K562 (cell line): ENCODE measurements around the gene ALK.

Source experiments
- HNRNPUL1 ChIP-seq: fragments of 200-400 bp; formaldehyde crosslinking; IDR thresholded peaks from 2 replicates; pipeline ENCODE4 v1.6.1; 2017; ENCODE audit warnings: low read length
- JUN ChIP-seq, 2 experiments: sonication (generic) in 1 of 2; formaldehyde crosslinking in 1 of 2; IDR thresholded peaks; 2 replicates each; pipeline versions ENCODE4 v1.6.1 to v1.8.0; 2012 to 2022; ENCODE audit warnings: borderline replicate concordance in 2 of 2, mild to moderate bottlenecking in 2 of 2, improper control_type of control experiment in 1 of 2, low read depth in 1 of 2, low read length in 1 of 2, missing genetic modification reagents in 1 of 2
- JUND ChIP-seq, 2 experiments: IDR thresholded peaks; 2 replicates in 1 of 2; 3 replicates in 1 of 2; pipeline ENCODE4 v1.6.1; 2011; ENCODE audit warnings: borderline replicate concordance in 2 of 2, low read depth in 2 of 2, low read length in 2 of 2, improper control_type of control experiment in 1 of 2, missing biosample characterization in 1 of 2, missing genetic modification characterization in 1 of 2, missing genetic modification reagents in 1 of 2
- KAT8 ChIP-seq: fragments of 450-650 bp; IDR thresholded peaks from 2 replicates; pipeline ENCODE4 v1.6.1; 2016; ENCODE audit warnings: low read depth, mild to moderate bottlenecking
- MECOM ChIP-seq: fragments of 250-450 bp; sonication (Bioruptor Pico); IDR thresholded peaks from 2 replicates; pipeline ENCODE4 v1.8.0; 2022; ENCODE audit warnings: inconsistent platforms
- TOE1 ChIP-seq, 2 experiments: fragments of 450-650 bp in 1 of 2; sonication (generic) in 1 of 2; formaldehyde crosslinking in 1 of 2; IDR thresholded peaks; 2 replicates each; pipeline versions ENCODE4 v1.7.1 to v1.8.0; 2016 to 2022; ENCODE audit warnings: borderline replicate concordance in 2 of 2, mild to moderate bottlenecking in 2 of 2, antibody characterized with exemption in 1 of 2, inconsistent platforms in 1 of 2, low read depth in 1 of 2, missing genetic modification reagents in 1 of 2, moderate library complexity in 1 of 2
- UBTF ChIP-seq, 2 experiments: IDR thresholded peaks; 2 replicates each; pipeline ENCODE4 v1.6.1; 2012; ENCODE audit warnings: improper control_type of control experiment in 2 of 2, low read depth in 2 of 2, low read length in 2 of 2, borderline replicate concordance in 1 of 2
- ZBTB1 ChIP-seq: sonication (generic); formaldehyde crosslinking; IDR thresholded peaks from 2 replicates; pipeline ENCODE4 v1.8.1; 2023; ENCODE audit warnings: missing genetic modification reagents, low read depth, mild to moderate bottlenecking, borderline replicate concordance
- ZBTB33 ChIP-seq: sonication (generic); formaldehyde crosslinking; IDR thresholded peaks from 2 replicates; pipeline ENCODE4 v1.8.1; 2023; ENCODE audit warnings: mild to moderate bottlenecking, missing genetic modification reagents
- ZNF146 ChIP-seq: IDR thresholded peaks from one replicate; pipeline ENCODE4 v1.6.1; 2018; ENCODE audit warnings: missing compliant biosample characterization; ENCODE audit not compliant: unreplicated experiment
- ZNF347 ChIP-seq: fragments of 450-650 bp; formaldehyde crosslinking; IDR thresholded peaks from 2 replicates; pipeline ENCODE4 v1.4.0; 2020; ENCODE audit warnings: low read depth, mild to moderate bottlenecking, moderate library complexity
- ZNF639 ChIP-seq, 2 experiments: fragments of 200-800 bp in 1 of 2; sonication (Bioruptor generic) in 1 of 2; sonication (generic) in 1 of 2; formaldehyde crosslinking in 1 of 2; IDR thresholded peaks in 1 of 2; conservative IDR thresholded peaks in 1 of 2; 2 replicates each; pipeline versions ENCODE4 v1.5.0 to v1.6.1; 2016 to 2020; ENCODE audit warnings: missing compliant biosample characterization in 1 of 2, missing genetic modification characterization in 1 of 2, missing genetic modification reagents in 1 of 2
- TF ChIP-seq, protein P1 (sequence below): sonication (generic); formaldehyde crosslinking; IDR thresholded peaks from 2 replicates; pipeline ENCODE4 v1.8.0; 2022; ENCODE audit warnings: mild to moderate bottlenecking, missing genetic modification reagents, borderline replicate concordance

DNA sequence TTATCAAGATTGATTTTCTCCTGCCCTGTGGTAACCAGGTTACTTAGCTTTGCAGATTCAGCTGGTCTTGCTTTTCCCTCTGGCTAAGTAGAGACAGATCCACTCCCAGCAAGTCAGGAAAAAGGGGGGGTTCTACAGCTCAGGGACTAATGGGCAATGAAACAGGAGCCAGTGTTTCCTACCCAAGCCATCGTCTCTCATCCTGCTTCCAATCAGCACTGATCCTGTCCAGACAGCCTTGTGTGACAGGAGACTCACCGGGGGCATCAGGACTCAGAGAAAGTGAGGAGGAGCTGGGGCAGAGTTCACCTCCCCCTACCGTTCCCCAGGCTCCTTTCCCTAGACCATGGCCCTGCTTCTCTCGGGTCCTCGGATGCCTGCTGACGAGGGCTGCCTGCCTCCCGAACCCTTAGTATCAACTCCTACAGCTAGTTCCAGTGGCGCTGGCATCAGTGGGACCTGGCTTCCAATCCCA is 307.6 kb downstream of the ALK start:
- TF ChIP-seq ZBTB33 (no peak), ZNF347 (CRISPR knock-in tag) (no peak), JUN (IDR thresholded peaks at IDR 0.05; ENCODE audit: borderline replicate concordance, low read depth, low read length) (no peak), JUN (CRISPR knock-in tag; IDR thresholded peaks at IDR 0.05; ENCODE audit: borderline replicate concordance) (no peak), ZNF639 (CRISPR knock-in tag; conservative IDR thresholded peaks at IDR 0.05 in 1 of 2, IDR thresholded peaks at IDR 0.05 in 1 of 2) (no peak), HNRNPUL1 (no peak), MECOM (CRISPR knock-in tag) (no peak), JUND (IDR thresholded peaks at IDR 0.05; ENCODE audit: borderline replicate concordance, low read depth, low read length) (no peak), JUND (tag; IDR thresholded peaks at IDR 0.05; ENCODE audit: borderline replicate concordance, low read depth, low read length) (no peak), UBTF (IDR thresholded peaks at IDR 0.05; ENCODE audit: borderline replicate concordance in 1 of 2, low read depth in 2 of 2, low read length in 2 of 2) (no peak), ZNF146 (CRISPR knock-in tag) (no peak), TOE1 (IDR thresholded peaks at IDR 0.05; ENCODE audit: borderline replicate concordance) (no peak), TOE1 (CRISPR knock-in tag; IDR thresholded peaks at IDR 0.05; ENCODE audit: borderline replicate concordance, low read depth) (no peak), ZBTB1 (CRISPR knock-in tag) (no peak), KAT8 (no peak)
- TF ChIP-seq, protein P1, sequence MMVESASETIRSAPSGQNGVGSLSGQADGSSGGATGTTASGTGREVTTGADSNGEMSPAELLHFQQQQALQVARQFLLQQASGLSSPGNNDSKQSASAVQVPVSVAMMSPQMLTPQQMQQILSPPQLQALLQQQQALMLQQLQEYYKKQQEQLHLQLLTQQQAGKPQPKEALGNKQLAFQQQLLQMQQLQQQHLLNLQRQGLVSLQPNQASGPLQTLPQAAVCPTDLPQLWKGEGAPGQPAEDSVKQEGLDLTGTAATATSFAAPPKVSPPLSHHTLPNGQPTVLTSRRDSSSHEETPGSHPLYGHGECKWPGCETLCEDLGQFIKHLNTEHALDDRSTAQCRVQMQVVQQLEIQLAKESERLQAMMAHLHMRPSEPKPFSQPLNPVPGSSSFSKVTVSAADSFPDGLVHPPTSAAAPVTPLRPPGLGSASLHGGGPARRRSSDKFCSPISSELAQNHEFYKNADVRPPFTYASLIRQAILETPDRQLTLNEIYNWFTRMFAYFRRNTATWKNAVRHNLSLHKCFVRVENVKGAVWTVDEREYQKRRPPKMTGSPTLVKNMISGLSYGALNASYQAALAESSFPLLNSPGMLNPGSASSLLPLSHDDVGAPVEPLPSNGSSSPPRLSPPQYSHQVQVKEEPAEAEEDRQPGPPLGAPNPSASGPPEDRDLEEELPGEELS (CRISPR knock-in tag) = no peak
